ENCODE data around the gene TERB1.

Gene TERB1

DNA sequence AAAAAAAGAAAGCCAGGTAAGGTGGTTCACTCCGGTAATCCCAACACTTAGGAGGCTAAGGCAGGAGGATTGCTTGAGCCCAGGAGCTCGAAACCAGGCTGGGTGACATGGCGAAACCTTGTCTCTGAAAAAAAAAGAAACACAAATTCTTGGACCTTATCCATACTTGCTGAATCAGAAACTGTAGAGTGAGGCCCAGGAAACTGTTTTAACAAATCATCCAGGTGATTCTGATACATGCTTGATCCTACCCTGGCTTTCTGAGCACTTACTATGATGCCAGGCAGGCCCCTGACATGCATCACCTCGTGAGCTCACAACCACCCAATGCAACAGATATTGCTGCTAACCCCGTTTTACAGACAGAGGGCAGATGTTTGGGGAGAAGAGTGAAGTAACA is 33.4 kb upstream of the TERB1 start:
- Histone ChIP-seq H3K36me3 (ENCODE audit: insufficient read depth) (no peaks in the 10 kb centered on the region), H3K9ac (no peak overlapping the region), H2AFZ (ENCODE audit: low read depth) (no peak overlapping the region), H3K27me3 (ENCODE audit: insufficient read depth, low read depth) (no peaks in the 10 kb centered on the region), H3K79me2 (ENCODE audit: insufficient read depth, low read depth) (peaks cover 7% of the 10 kb centered on the region), H4K20me1 (ENCODE audit: insufficient read depth) (no peaks in the 10 kb centered on the region), H3K4me3 (IDR thresholded peaks at IDR 0.05; ENCODE audit: insufficient read depth, low read depth, low read length) (no peak overlapping the region), H3K4me1 (ENCODE audit: low read depth, poor library complexity, severe bottlenecking) (peaks cover 5% of the 10 kb centered on the region), H3K4me2 (no peak overlapping the region), H3K27ac (no peak overlapping the region)
- TF ChIP-seq, protein P1, sequence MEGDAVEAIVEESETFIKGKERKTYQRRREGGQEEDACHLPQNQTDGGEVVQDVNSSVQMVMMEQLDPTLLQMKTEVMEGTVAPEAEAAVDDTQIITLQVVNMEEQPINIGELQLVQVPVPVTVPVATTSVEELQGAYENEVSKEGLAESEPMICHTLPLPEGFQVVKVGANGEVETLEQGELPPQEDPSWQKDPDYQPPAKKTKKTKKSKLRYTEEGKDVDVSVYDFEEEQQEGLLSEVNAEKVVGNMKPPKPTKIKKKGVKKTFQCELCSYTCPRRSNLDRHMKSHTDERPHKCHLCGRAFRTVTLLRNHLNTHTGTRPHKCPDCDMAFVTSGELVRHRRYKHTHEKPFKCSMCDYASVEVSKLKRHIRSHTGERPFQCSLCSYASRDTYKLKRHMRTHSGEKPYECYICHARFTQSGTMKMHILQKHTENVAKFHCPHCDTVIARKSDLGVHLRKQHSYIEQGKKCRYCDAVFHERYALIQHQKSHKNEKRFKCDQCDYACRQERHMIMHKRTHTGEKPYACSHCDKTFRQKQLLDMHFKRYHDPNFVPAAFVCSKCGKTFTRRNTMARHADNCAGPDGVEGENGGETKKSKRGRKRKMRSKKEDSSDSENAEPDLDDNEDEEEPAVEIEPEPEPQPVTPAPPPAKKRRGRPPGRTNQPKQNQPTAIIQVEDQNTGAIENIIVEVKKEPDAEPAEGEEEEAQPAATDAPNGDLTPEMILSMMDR (conservative IDR thresholded peaks at IDR 0.05; ENCODE audit: low read depth, low read length): no peak

- Histone ChIP-seq H3K36me3 (ENCODE audit: insufficient read depth) (no peaks in the 10 kb centered on the region), H3K4me3 (IDR thresholded peaks at IDR 0.05; ENCODE audit: insufficient read depth, low read depth, low read length) (no peak overlapping the region), H3K27ac (no peak overlapping the region), H3K4me1 (ENCODE audit: low read depth, poor library complexity, severe bottlenecking) (peaks cover 15% of the 10 kb centered on the region), H3K4me2 (no peak overlapping the region), H3K9ac (no peak overlapping the region), H4K20me1 (ENCODE audit: insufficient read depth) (no peaks in the 10 kb centered on the region), H3K79me2 (ENCODE audit: insufficient read depth, low read depth) (peaks cover 25% of the 10 kb centered on the region), H3K27me3 (ENCODE audit: insufficient read depth, low read depth) (no peaks in the 10 kb centered on the region), H2AFZ (ENCODE audit: low read depth) (no peak overlapping the region)
- TF ChIP-seq, protein P1 (conservative IDR thresholded peaks at IDR 0.05; ENCODE audit: low read depth, low read length): no peak
Observed at GRCh38 chr16:66832661-66833305, 31.4 kb upstream of the TERB1 start.

GRCh38 chr16:66832190-66832589 is 30.8 kb upstream of the TERB1 start:
- peaks cover 29% of the 10 kb centered on the region for H3K79me2 ChIP-seq (ENCODE audit: insufficient read depth, low read depth)
- no peak overlapping the region for H3K4me3 ChIP-seq (IDR thresholded peaks at IDR 0.05; ENCODE audit: insufficient read depth, low read depth, low read length)
- no peaks in the 10 kb centered on the region for H4K20me1 ChIP-seq (ENCODE audit: insufficient read depth)
- no peaks in the 10 kb centered on the region for H3K36me3 ChIP-seq (ENCODE audit: insufficient read depth)
- no peaks in the 10 kb centered on the region for H3K27me3 ChIP-seq (ENCODE audit: insufficient read depth, low read depth)
- H2AFZ ChIP-seq (ENCODE audit: low read depth): no peak overlapping the region
- no peak overlapping the region for H3K4me2 ChIP-seq
- H3K4me1 ChIP-seq (ENCODE audit: low read depth, poor library complexity, severe bottlenecking): peaks cover 15% of the 10 kb centered on the region
- TF ChIP-seq, protein P1 (conservative IDR thresholded peaks at IDR 0.05; ENCODE audit: low read depth, low read length): no peak
- H3K27ac ChIP-seq: no peak overlapping the region
- no peak overlapping the region for H3K9ac ChIP-seq

DNA sequence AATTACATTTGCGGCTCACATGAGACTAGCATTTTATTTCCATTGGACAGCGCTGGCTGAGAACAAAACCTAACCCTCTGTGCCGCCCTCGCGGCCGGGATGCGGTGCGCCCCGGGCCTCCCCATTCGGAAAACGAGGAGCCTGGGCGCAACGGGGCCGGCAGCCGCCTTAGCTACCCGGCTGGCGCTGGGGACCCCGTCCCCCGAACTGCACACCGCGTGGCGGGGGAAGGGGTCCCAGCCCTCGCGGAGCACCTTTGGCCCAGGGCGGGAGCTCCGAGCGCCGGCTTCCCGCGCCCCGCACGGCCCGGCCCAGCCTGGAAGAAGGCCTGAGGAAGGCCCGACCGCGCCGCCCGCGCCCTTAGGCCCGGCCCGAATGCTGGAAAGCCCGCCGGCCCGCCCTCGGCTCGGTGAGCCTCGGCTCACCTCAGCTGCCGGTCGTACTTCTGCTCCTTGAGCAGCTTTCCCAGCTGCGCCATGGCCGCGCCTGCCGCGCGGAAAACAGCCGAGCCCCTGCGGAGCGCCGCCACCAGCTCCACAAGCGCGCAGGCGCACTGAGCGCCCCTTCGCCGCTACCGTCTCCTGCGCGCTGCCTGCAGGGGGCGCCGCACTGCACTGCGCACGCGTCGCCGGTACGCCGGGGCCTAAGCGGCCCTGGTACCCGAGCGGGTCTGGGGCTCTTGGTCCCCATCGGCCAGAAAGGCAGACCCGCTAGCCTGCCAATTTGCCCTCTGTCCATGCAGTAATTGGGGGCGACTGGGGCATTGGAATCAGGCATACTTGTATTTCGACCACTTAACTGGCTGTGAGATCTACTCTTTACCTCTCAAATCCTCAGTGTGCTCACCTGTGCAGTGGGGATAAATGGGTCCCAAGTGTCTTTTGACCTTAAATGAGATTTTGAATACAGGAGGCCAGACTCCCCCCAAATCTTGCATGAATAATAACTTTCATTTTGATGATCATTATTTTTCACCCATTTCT is 29.3 kb upstream of the TERB1 start, which contains the start of gene NAE1:
NAE1 (minus strand) TSS at position 555 of the 983 bp plus-strand sequence; CDS start at position 478, 77 bp downstream.
- Histone ChIP-seq H3K4me2 (peak within 1 kb of the TSS; percentile 87), H2AFZ (ENCODE audit: low read depth) (peak within 1 kb of the TSS; percentile 60), H3K4me1 (ENCODE audit: low read depth, poor library complexity, severe bottlenecking) (peaks cover 15% of the 10 kb centered on the region), H3K9ac (peak within 1 kb of the TSS; percentile 93), H3K27ac (peak within 1 kb of the TSS; percentile 68), H3K79me2 (ENCODE audit: insufficient read depth, low read depth) (peaks cover 39% of the 10 kb centered on the region), H4K20me1 (ENCODE audit: insufficient read depth) (no peaks in the 10 kb centered on the region), H3K4me3 (IDR thresholded peaks at IDR 0.05; ENCODE audit: insufficient read depth, low read depth, low read length) (no peak within 1 kb of the TSS), H3K36me3 (ENCODE audit: insufficient read depth) (no peaks in the 10 kb centered on the region), H3K27me3 (ENCODE audit: insufficient read depth, low read depth) (no peaks in the 10 kb centered on the region)
- TF ChIP-seq, protein P1 (conservative IDR thresholded peaks at IDR 0.05; ENCODE audit: low read depth, low read length): peak; percentile 85

All from KMS-11 (cell line).